Ovary (tissue), 3 donors: ENCODE results near the gene ARHGAP4.

Experiments
- EP300 ChIP-seq: sonication (generic); formaldehyde crosslinking; IDR thresholded peaks from one replicate; pipeline ENCODE4 v1.6.1; 2017; ENCODE audit warnings: antibody characterized with exemption
- TF ChIP-seq, protein P1 (sequence below), 3 donors: fragments of 450-650 bp in 2 of 3; fragments of 200-600 bp in 1 of 3; IDR thresholded peaks; one replicate each; pipeline versions ENCODE4 v1.5.1 to v1.8.0; 2016 to 2022; ENCODE audit warnings: antibody characterized with exemption in 3 of 3, mild to moderate bottlenecking in 1 of 3
- donor health status: DM: no; HTN: no; CAD: no.

GRCh38 chrX:153908219-153908860 is 17.7 kb downstream of the ARHGAP4 start:
- TF ChIP-seq, protein P1, sequence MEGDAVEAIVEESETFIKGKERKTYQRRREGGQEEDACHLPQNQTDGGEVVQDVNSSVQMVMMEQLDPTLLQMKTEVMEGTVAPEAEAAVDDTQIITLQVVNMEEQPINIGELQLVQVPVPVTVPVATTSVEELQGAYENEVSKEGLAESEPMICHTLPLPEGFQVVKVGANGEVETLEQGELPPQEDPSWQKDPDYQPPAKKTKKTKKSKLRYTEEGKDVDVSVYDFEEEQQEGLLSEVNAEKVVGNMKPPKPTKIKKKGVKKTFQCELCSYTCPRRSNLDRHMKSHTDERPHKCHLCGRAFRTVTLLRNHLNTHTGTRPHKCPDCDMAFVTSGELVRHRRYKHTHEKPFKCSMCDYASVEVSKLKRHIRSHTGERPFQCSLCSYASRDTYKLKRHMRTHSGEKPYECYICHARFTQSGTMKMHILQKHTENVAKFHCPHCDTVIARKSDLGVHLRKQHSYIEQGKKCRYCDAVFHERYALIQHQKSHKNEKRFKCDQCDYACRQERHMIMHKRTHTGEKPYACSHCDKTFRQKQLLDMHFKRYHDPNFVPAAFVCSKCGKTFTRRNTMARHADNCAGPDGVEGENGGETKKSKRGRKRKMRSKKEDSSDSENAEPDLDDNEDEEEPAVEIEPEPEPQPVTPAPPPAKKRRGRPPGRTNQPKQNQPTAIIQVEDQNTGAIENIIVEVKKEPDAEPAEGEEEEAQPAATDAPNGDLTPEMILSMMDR (IDR thresholded peaks at IDR 0.05), result no peak
- no peak for TF ChIP-seq EP300
